HepG2 (cell line): Measurements from ENCODE around the gene NR2F1.

ENCODE experiments used
- CHD2 ChIP-seq: IDR thresholded peaks from 2 replicates; pipeline ENCODE4 v1.6.1; 2011; ENCODE audit warnings: low read depth, low read length, improper control_type of control experiment
- FOXM1 ChIP-seq: sonication (generic); formaldehyde crosslinking; IDR thresholded peaks from 2 replicates; pipeline ENCODE4 v1.5.0; 2020; ENCODE audit warnings: missing genetic modification reagents
- POLR2AphosphoS5 ChIP-seq: IDR thresholded peaks from 2 replicates; pipeline ENCODE4 v1.6.1; 2012; ENCODE audit warnings: low read depth, low read length
- RFX3 ChIP-seq: IDR thresholded peaks from 2 replicates; pipeline ENCODE4 v1.6.1; 2016; ENCODE audit warnings: missing biosample characterization, missing genetic modification reagents
- RFXANK ChIP-seq: IDR thresholded peaks from 2 replicates; pipeline ENCODE4 v1.6.1; 2016
- ZNF24 ChIP-seq: fragments of 450-650 bp; IDR thresholded peaks from 2 replicates; pipeline ENCODE4 v1.6.1; 2017; ENCODE audit warnings: antibody characterized with exemption, mild to moderate bottlenecking
- ZNF501 ChIP-seq: sonication (generic); formaldehyde crosslinking; IDR thresholded peaks from 2 replicates; pipeline ENCODE4 v1.5.1; 2020; ENCODE audit warnings: mild to moderate bottlenecking, moderate library complexity, missing genetic modification reagents
- TF ChIP-seq, protein P1 (sequence below): sonication (generic); formaldehyde crosslinking; IDR thresholded peaks from 2 replicates; pipeline ENCODE4 v1.5.0; 2020; ENCODE audit warnings: mild to moderate bottlenecking, missing genetic modification reagents, moderate library complexity
- TF ChIP-seq, protein P2 (sequence below): sonication (generic); formaldehyde crosslinking; IDR thresholded peaks from 2 replicates; pipeline ENCODE4 v1.8.1; 2023; ENCODE audit warnings: mild to moderate bottlenecking, inconsistent platforms, moderate library complexity, missing genetic modification reagents, borderline replicate concordance
- TF ChIP-seq, protein P3 (sequence below): IDR thresholded peaks from 2 replicates; pipeline ENCODE4 v1.6.1; 2016; ENCODE audit warnings: low read depth, missing genetic modification reagents, missing compliant biosample characterization
- TF ChIP-seq, protein P4 (sequence below): sonication (generic); formaldehyde crosslinking; IDR thresholded peaks from 2 replicates; pipeline ENCODE4 v1.4.0; 2020; ENCODE audit warnings: missing genetic modification reagents
- TF ChIP-seq, protein P5 (sequence below): sonication (generic); formaldehyde crosslinking; IDR thresholded peaks from 2 replicates; pipeline ENCODE4 v1.8.0; 2022; ENCODE audit warnings: missing genetic modification reagents, mild to moderate bottlenecking, moderate library complexity, borderline replicate concordance
- TF ChIP-seq, protein P6 (sequence below): sonication (generic); formaldehyde crosslinking; IDR thresholded peaks from one replicate; pipeline ENCODE4 v1.5.1; 2020; ENCODE audit warnings: mild to moderate bottlenecking, missing genetic modification reagents; ENCODE audit errors: not compliant biosample characterization

DNA sequence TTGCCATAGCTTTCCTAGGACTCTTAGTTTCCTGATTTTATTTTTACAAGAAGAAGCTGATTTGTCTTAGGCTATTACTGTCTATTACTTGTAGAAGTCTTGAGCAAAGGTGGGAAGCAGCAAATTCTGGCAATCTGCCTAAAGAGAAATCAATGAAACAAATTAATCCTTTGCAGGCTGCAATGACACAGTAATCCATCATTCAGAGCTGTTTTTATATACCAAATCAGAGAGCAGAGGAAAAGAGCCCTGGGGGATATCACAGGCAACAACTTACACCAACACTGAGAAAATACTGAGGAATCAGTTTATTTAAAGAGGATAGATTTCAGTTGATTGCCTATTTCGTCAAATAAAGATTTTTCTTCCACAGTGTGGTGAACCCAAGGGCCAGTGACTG, 15.6 kb upstream of the NR2F1 start:
- TF ChIP-seq ZNF24 (no peak), ZNF501 (no peak), CHD2 (no peak), POLR2AphosphoS5 (no peak), RFX3 (CRISPR knock-in tag) (no peak), RFXANK (CRISPR knock-in tag) (no peak), FOXM1 (CRISPR knock-in tag) (no peak)
- TF ChIP-seq, protein P1, sequence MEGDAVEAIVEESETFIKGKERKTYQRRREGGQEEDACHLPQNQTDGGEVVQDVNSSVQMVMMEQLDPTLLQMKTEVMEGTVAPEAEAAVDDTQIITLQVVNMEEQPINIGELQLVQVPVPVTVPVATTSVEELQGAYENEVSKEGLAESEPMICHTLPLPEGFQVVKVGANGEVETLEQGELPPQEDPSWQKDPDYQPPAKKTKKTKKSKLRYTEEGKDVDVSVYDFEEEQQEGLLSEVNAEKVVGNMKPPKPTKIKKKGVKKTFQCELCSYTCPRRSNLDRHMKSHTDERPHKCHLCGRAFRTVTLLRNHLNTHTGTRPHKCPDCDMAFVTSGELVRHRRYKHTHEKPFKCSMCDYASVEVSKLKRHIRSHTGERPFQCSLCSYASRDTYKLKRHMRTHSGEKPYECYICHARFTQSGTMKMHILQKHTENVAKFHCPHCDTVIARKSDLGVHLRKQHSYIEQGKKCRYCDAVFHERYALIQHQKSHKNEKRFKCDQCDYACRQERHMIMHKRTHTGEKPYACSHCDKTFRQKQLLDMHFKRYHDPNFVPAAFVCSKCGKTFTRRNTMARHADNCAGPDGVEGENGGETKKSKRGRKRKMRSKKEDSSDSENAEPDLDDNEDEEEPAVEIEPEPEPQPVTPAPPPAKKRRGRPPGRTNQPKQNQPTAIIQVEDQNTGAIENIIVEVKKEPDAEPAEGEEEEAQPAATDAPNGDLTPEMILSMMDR (CRISPR knock-in tag), result no peak
- TF ChIP-seq, protein P2, sequence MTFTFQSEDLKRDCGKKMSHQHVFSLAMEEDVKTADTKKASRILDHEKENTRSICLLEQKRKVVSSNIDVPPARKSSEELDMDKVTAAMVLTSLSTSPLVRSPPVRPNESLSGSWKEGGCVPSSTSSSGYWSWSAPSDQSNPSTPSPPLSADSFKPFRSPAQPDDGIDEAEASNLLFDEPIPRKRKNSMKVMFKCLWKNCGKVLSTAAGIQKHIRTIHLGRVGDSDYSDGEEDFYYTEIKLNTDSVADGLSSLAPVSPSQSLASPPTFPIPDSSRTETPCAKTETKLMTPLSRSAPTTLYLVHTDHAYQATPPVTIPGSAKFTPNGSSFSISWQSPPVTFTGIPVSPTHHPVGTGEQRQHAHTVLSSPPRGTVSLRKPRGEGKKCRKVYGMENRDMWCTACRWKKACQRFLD (CRISPR knock-in tag), result no peak
- TF ChIP-seq, protein P3, sequence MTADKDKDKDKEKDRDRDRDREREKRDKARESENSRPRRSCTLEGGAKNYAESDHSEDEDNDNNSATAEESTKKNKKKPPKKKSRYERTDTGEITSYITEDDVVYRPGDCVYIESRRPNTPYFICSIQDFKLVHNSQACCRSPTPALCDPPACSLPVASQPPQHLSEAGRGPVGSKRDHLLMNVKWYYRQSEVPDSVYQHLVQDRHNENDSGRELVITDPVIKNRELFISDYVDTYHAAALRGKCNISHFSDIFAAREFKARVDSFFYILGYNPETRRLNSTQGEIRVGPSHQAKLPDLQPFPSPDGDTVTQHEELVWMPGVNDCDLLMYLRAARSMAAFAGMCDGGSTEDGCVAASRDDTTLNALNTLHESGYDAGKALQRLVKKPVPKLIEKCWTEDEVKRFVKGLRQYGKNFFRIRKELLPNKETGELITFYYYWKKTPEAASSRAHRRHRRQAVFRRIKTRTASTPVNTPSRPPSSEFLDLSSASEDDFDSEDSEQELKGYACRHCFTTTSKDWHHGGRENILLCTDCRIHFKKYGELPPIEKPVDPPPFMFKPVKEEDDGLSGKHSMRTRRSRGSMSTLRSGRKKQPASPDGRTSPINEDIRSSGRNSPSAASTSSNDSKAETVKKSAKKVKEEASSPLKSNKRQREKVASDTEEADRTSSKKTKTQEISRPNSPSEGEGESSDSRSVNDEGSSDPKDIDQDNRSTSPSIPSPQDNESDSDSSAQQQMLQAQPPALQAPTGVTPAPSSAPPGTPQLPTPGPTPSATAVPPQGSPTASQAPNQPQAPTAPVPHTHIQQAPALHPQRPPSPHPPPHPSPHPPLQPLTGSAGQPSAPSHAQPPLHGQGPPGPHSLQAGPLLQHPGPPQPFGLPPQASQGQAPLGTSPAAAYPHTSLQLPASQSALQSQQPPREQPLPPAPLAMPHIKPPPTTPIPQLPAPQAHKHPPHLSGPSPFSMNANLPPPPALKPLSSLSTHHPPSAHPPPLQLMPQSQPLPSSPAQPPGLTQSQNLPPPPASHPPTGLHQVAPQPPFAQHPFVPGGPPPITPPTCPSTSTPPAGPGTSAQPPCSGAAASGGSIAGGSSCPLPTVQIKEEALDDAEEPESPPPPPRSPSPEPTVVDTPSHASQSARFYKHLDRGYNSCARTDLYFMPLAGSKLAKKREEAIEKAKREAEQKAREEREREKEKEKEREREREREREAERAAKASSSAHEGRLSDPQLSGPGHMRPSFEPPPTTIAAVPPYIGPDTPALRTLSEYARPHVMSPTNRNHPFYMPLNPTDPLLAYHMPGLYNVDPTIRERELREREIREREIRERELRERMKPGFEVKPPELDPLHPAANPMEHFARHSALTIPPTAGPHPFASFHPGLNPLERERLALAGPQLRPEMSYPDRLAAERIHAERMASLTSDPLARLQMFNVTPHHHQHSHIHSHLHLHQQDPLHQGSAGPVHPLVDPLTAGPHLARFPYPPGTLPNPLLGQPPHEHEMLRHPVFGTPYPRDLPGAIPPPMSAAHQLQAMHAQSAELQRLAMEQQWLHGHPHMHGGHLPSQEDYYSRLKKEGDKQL, result no peak
- TF ChIP-seq, protein P4, sequence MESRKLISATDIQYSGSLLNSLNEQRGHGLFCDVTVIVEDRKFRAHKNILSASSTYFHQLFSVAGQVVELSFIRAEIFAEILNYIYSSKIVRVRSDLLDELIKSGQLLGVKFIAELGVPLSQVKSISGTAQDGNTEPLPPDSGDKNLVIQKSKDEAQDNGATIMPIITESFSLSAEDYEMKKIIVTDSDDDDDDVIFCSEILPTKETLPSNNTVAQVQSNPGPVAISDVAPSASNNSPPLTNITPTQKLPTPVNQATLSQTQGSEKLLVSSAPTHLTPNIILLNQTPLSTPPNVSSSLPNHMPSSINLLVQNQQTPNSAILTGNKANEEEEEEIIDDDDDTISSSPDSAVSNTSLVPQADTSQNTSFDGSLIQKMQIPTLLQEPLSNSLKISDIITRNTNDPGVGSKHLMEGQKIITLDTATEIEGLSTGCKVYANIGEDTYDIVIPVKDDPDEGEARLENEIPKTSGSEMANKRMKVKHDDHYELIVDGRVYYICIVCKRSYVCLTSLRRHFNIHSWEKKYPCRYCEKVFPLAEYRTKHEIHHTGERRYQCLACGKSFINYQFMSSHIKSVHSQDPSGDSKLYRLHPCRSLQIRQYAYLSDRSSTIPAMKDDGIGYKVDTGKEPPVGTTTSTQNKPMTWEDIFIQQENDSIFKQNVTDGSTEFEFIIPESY (CRISPR knock-in tag), result no peak
- TF ChIP-seq, protein P5, sequence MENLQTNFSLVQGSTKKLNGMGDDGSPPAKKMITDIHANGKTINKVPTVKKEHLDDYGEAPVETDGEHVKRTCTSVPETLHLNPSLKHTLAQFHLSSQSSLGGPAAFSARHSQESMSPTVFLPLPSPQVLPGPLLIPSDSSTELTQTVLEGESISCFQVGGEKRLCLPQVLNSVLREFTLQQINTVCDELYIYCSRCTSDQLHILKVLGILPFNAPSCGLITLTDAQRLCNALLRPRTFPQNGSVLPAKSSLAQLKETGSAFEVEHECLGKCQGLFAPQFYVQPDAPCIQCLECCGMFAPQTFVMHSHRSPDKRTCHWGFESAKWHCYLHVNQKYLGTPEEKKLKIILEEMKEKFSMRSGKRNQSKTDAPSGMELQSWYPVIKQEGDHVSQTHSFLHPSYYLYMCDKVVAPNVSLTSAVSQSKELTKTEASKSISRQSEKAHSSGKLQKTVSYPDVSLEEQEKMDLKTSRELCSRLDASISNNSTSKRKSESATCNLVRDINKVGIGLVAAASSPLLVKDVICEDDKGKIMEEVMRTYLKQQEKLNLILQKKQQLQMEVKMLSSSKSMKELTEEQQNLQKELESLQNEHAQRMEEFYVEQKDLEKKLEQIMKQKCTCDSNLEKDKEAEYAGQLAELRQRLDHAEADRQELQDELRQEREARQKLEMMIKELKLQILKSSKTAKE (CRISPR knock-in tag), result no peak
- TF ChIP-seq, protein P6, sequence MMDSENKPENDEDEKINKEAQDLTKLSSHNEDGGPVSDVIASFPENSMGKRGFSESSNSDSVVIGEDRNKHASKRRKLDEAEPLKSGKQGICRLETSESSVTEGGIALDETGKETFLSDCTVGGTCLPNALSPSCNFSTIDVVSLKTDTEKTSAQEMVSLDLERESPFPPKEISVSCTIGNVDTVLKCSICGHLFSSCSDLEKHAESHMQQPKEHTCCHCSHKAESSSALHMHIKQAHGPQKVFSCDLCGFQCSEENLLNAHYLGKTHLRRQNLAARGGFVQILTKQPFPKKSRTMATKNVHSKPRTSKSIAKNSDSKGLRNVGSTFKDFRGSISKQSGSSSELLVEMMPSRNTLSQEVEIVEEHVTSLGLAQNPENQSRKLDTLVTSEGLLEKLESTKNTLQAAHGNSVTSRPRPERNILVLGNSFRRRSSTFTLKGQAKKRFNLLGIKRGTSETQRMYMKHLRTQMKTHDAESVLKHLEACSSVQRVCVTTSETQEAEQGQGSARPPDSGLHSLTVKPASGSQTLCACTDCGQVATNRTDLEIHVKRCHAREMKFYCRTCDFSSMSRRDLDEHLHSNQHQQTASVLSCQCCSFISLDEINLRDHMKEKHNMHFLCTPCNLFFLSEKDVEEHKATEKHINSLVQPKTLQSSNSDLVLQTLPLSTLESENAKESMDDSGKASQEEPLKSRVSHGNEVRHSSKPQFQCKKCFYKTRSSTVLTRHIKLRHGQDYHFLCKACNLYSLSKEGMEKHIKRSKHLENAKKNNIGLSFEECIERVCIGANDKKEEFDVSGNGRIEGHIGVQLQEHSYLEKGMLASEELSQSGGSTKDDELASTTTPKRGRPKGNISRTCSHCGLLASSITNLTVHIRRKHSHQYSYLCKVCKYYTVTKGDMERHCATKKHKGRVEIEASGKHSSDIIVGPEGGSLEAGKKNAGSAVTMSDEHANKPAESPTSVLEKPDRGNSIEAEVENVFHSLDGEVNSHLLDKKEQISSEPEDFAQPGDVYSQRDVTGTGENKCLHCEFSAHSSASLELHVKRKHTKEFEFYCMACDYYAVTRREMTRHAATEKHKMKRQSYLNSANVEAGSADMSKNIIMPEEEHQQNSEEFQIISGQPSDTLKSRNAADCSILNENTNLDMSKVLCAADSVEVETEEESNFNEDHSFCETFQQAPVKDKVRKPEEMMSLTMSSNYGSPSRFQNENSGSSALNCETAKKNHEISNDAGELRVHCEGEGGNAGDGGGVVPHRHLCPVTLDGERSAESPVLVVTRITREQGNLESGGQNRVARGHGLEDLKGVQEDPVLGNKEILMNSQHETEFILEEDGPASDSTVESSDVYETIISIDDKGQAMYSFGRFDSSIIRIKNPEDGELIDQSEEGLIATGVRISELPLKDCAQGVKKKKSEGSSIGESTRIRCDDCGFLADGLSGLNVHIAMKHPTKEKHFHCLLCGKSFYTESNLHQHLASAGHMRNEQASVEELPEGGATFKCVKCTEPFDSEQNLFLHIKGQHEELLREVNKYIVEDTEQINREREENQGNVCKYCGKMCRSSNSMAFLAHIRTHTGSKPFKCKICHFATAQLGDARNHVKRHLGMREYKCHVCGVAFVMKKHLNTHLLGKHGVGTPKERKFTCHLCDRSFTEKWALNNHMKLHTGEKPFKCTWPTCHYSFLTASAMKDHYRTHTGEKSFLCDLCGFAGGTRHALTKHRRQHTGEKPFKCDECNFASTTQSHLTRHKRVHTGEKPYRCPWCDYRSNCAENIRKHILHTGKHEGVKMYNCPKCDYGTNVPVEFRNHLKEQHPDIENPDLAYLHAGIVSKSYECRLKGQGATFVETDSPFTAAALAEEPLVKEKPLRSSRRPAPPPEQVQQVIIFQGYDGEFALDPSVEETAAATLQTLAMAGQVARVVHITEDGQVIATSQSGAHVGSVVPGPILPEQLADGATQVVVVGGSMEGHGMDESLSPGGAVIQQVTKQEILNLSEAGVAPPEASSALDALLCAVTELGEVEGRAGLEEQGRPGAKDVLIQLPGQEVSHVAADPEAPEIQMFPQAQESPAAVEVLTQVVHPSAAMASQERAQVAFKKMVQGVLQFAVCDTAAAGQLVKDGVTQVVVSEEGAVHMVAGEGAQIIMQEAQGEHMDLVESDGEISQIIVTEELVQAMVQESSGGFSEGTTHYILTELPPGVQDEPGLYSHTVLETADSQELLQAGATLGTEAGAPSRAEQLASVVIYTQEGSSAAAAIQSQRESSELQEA (CRISPR knock-in tag), result no peak
